Activated CD4-positive, alpha-beta T cell treated with anti-CD3 and anti-CD28 coated beads, Interleukin-2, Interleukin-6, amounts not matched to agents 100 ng/mL and 50 ng/mL, durations not matched to agents 16 hours and 8 hours (primary cell): Measurements from ENCODE around the gene NOSTRIN.
"Not testable (repeated sequence)": the region's sequence is repeated elsewhere in the genome, so short reads cannot be mapped to it uniquely, and the experiment has no call there.

ENCODE experiments used
- DNase-seq: peaks from one replicate; pipeline ENCODE4 v3.0.0-alpha.2; 2020

The NOSTRIN gene

GRCh38 chr2:168801961-168802858 lies at the start of gene NOSTRIN:
NOSTRIN (plus strand) TSS chr2:168802637; CDS start chr2:168802647, 10 bp downstream.
- no peak for DNase-seq

GRCh38 chr2:168753765-168754329 lies 48.6 kb upstream of the NOSTRIN start:
- no peak for DNase-seq

GRCh38 chr2:168757223-168757622 lies 45.2 kb upstream of the NOSTRIN start:
- no peak for DNase-seq

- DNase-seq = peak; percentile 56
These were observed 43.2 kb upstream of the NOSTRIN start for GRCh38 chr2:168758970-168759820.

- DNase-seq = no peak
These were observed 37.0 kb upstream of the NOSTRIN start for GRCh38 chr2:168765401-168765800.

- no peak for DNase-seq
These were observed 35.8 kb upstream of the NOSTRIN start for GRCh38 chr2:168766600-168766999.

- DNase-seq = no peak
These were observed 35.2 kb upstream of the NOSTRIN start for GRCh38 chr2:168767258-168767657.

GRCh38 chr2:168768357-168768756 lies 34.1 kb upstream of the NOSTRIN start:
- not testable (repeated sequence) for DNase-seq

GRCh38 chr2:168770796-168771195 lies 31.6 kb upstream of the NOSTRIN start:
- DNase-seq = no peak

- DNase-seq = no peak
These were observed 29.7 kb upstream of the NOSTRIN start for GRCh38 chr2:168772704-168773103.

GRCh38 chr2:168773128-168773527 lies 29.3 kb upstream of the NOSTRIN start:
- no peak for DNase-seq

- DNase-seq = peak; percentile 70
These were observed 28.5 kb upstream of the NOSTRIN start for GRCh38 chr2:168773719-168774521.

- no peak for DNase-seq
These were observed 26.6 kb upstream of the NOSTRIN start for GRCh38 chr2:168775837-168776236.

GRCh38 chr2:168780669-168781071 lies 21.8 kb upstream of the NOSTRIN start:
- no peak for DNase-seq

GRCh38 chr2:168781191-168781817 lies 21.1 kb upstream of the NOSTRIN start:
- no peak for DNase-seq

- no peak for DNase-seq
These were observed 20.2 kb upstream of the NOSTRIN start for GRCh38 chr2:168782271-168782670.

GRCh38 chr2:168784993-168785392 lies 17.4 kb upstream of the NOSTRIN start:
- DNase-seq = no peak

- no peak for DNase-seq
These were observed 15.2 kb upstream of the NOSTRIN start for GRCh38 chr2:168787098-168787781.

- DNase-seq = no peak
These were observed 14.6 kb upstream of the NOSTRIN start for GRCh38 chr2:168787782-168788376.

GRCh38 chr2:168789776-168790175 lies 12.7 kb upstream of the NOSTRIN start:
- no peak for DNase-seq
